Fibroblast of the aortic adventitia (primary cell): ENCODE results near the gene DNAJB5. TPM values are rescaled to one million over a fixed set of nuclear protein-coding genes. Genes with fewer than 3 reads are reported as not detected.

Experiments used
- DNase-seq: peaks from one replicate; pipeline ENCODE4 v3.0.0-alpha.2; 2010; ENCODE audit warnings: low read depth
- H3K4me3 ChIP-seq: 2 replicates; pipeline ENCODE4 v1.5.1; 2011; ENCODE audit warnings: low read depth, mild to moderate bottlenecking, control low read depth, low read length, moderate library complexity
- total RNA-seq: library from RNA; depleted of rRNA; stranded (reverse); fragments of >200 nt; gene quantifications from 2 replicates; pipeline ENCODE4 v1.2.3, GENCODE V29; 2012; ENCODE audit warnings: low replicate concordance
- TF ChIP-seq, protein P1 (sequence below): IDR thresholded peaks from 2 replicates; pipeline ENCODE4 v1.5.1; 2011; ENCODE audit warnings: mild to moderate bottlenecking, low read length, control low read depth, inconsistent platforms; ENCODE audit not compliant: insufficient read depth

DNAJB5 gene
- total RNA-seq, 1 donor, result 9.6 TPM

DNA sequence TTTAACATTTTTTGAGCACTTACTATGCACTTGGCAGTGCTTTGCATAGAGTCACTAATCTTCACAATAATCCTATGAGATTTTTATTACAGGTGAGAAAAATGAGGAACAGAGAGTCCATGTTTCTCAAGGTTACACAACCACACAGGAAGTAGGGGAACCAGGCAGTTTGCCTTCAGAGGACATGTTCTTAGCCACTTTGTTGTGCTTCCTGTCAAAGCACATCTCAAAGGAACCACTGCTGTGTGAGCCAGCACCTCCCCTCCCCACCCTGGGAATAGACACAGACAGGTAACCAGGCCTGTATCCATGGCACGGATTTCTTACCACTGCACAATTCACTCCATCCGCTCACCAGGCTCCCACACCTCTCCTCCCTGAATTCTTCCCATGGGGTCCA lies 6.3 kb upstream of the DNAJB5 start:
- H3K4me3 ChIP-seq, result no peak overlapping the region
- TF ChIP-seq, protein P1, sequence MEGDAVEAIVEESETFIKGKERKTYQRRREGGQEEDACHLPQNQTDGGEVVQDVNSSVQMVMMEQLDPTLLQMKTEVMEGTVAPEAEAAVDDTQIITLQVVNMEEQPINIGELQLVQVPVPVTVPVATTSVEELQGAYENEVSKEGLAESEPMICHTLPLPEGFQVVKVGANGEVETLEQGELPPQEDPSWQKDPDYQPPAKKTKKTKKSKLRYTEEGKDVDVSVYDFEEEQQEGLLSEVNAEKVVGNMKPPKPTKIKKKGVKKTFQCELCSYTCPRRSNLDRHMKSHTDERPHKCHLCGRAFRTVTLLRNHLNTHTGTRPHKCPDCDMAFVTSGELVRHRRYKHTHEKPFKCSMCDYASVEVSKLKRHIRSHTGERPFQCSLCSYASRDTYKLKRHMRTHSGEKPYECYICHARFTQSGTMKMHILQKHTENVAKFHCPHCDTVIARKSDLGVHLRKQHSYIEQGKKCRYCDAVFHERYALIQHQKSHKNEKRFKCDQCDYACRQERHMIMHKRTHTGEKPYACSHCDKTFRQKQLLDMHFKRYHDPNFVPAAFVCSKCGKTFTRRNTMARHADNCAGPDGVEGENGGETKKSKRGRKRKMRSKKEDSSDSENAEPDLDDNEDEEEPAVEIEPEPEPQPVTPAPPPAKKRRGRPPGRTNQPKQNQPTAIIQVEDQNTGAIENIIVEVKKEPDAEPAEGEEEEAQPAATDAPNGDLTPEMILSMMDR, result no peak
- no peak for DNase-seq

DNA sequence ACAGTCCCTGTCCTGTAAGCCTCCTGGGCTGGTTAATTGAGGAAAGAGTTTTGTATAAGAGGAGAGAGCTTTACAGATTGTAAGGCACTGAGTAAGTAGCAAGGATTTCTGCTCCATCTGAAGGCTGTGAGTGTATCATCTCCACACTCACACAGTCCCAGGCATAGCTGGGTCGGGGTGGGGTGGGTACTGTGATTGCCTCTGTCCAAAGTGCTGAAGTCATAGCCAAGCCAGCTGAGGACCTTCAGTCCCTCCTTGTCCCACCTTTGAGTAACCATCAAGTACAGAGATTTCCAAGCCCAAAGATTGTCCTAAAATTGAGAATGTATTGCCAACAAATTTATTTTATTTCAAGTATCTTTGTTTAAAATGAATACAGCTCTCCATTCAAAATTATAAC lies 5.5 kb upstream of the DNAJB5 start:
- peak; percentile 35 for DNase-seq
- TF ChIP-seq, protein P1, result no peak
- H3K4me3 ChIP-seq, result no peak overlapping the region

DNA sequence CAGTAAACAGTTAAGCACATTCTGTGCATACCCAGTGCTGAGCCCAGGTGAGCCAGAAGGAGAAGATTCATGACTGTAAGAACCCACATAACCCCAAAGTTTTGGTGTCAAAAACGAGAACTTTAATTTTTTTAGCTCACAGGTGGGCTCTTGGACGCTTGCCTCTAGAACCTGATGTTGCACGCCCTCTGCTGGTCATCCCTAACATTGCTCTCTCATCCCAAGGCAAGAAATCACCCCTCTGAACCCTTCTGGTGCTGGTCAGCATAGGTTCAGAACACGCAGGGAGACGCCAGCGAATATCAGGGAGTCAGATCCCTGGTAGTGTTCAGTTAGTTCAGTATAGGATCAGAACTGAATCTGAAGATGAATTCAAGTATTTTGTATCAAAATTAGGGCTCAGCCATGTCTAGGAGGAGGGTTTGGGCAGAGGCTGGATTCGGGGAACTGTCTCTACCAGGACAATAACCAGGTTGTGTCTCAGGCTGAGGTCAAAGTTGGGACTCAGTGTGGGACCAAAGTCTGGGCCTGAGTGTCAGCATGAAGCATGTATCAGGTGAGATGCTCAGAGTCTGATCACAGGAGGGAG lies 4.1 kb upstream of the DNAJB5 start:
- no peak overlapping the region for H3K4me3 ChIP-seq
- DNase-seq, result peak; percentile 75
- TF ChIP-seq, protein P1, result peak; percentile 84

DNA sequence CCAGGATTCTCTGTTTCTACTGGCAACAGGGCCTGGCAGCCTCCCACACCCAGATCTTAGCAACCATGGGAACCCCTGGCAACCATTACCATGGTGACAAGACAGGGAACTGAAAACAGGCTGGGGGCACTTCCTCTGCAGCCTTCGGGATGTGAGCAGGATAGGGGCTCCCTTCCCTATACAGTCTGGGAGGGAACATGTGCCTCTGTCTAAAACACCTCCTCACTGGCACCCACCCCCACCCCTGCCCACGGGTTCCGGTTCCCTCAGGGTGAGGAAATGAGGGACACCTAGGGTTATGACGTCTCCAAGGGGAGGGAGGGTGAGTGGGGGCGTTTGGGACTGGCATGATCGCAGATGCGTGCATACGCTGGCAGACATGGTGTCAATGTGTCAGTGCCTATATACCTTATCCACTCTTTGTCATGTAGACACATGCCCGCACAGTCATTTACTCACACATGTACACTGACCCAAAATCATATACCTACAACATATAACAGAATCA lies 3.0 kb upstream of the DNAJB5 start:
- DNase-seq, result no peak
- H3K4me3 ChIP-seq, result no peak overlapping the region
- TF ChIP-seq, protein P1, result no peak

DNA sequence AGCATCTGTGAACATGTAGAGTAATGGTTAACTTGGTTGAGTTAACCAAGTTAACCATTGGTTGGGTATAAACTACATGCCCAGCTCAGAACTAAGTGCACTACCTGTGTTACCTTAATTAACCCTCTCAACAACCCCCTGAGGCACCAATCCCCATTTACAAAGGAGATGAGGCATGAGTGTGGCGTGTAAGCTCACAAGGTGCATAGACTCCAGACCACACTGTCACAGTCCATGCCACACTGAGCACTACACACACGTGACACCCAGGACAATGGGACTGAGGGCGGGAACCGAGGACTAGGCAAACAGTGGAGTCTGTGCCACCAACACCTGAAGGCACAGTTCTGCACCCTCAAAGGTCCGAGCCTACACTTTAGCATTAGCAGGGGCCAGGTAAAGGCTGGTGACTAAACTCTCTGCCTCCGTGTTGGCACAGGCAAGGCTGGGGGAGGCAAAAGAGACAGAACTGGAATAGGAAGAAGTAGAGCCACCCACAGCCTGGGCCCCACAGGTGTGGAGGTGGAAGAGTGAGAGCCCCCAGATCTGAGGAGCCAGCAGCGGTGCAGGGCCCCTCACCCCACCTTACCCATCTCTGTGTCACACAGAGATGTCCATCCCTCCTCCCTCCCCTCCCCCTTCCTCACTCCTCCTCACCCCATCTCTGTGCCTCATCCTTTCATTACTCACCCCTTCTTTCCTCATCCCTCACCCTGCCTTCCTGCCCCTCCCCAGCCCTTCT lies 2.2 kb upstream of the DNAJB5 start:
- H3K4me3 ChIP-seq, result no peak overlapping the region
- TF ChIP-seq, protein P1, result no peak
- DNase-seq, result no peak

DNA sequence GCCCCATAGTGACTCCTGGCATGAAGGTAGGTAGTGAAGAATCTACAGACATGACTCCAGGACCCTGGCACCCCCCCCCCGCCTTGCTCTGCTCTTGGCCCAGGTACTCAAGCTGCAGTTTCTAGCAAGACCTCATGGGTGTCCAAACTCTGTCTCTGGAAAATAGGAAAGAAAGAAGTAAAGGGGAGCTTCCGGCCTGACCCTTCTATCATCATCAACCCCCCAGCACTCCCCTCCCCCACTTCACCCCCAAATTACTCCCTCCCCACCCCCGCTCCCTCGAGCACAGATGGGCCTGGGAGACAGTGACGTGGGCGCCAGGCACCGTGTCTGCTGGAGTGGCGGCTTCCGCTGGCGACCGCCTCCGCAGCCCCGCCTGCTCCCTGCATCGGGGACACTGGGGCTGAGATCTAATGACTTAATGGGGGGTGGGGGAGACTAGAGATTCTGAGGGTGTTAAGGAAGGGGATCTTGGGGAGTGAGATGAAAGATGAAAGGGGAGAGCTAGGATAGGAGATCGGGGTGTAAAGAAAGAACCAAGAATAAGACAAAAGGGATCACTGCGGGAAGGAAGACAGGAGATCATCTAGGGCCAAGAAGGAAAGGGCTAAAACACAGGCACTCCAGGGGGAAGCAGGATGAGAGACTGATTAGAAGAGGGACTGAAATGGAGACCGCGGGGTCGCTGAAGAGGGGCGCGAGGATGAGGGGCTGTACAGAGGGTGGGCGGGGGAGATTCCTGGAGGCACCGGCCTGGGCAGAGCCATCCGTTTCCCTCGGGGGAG lies 1.1 kb upstream of the DNAJB5 start:
- H3K4me3 ChIP-seq, result peak overlapping the region; percentile 73
- DNase-seq, result no peak
- TF ChIP-seq, protein P1, result no peak
